ENCODE data around the gene CRTAC1.

The CRTAC1 gene

GRCh38 chr10:97895084-97895483 is 135.3 kb downstream of the CRTAC1 start:
- TF ChIP-seq, protein P1, sequence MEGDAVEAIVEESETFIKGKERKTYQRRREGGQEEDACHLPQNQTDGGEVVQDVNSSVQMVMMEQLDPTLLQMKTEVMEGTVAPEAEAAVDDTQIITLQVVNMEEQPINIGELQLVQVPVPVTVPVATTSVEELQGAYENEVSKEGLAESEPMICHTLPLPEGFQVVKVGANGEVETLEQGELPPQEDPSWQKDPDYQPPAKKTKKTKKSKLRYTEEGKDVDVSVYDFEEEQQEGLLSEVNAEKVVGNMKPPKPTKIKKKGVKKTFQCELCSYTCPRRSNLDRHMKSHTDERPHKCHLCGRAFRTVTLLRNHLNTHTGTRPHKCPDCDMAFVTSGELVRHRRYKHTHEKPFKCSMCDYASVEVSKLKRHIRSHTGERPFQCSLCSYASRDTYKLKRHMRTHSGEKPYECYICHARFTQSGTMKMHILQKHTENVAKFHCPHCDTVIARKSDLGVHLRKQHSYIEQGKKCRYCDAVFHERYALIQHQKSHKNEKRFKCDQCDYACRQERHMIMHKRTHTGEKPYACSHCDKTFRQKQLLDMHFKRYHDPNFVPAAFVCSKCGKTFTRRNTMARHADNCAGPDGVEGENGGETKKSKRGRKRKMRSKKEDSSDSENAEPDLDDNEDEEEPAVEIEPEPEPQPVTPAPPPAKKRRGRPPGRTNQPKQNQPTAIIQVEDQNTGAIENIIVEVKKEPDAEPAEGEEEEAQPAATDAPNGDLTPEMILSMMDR (IDR thresholded peaks at IDR 0.05) = no peak

GRCh38 chr10:97894092-97894491 is 136.3 kb downstream of the CRTAC1 start:
- TF ChIP-seq, protein P1 (IDR thresholded peaks at IDR 0.05) = no peak

GRCh38 chr10:97892939-97893338 is 137.5 kb downstream of the CRTAC1 start:
- TF ChIP-seq, protein P1 (IDR thresholded peaks at IDR 0.05) = no peak

GRCh38 chr10:97892506-97892905 is 137.9 kb downstream of the CRTAC1 start:
- TF ChIP-seq, protein P1 (IDR thresholded peaks at IDR 0.05) = no peak

DNA sequence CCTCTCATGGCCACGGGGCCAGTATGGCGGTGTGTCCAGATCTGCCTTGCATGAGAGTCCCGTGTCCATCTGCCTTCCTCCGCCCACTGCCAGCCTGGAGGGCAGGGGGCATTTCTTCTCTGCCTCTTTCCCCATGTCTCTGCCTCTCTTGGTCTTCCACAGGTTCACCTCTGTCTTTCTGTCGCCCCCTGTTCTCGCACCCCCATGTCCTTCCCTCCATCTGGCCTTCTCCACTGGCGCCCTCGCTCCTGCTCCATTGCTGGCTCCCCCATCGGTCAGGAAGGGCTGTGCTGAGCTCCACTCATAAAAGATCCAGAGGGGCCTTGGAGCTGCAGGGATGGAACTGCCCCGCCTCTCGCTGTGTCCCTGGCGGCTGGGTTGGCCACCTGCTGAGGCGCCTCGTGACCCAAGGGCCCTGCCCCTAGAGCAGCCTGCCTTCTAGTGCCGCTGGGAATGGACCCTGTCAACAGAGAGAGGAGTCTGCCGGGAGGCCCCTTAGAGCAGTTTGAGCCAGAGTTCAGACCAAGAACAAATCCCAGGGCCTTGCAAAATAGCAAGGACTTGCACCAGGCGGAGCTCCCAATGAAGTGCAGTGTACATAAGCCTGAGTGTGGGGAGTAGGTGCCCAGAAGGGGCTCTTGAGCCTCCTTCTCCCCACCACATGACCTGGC is 138.8 kb downstream of the CRTAC1 start:
- TF ChIP-seq, protein P1 (IDR thresholded peaks at IDR 0.05) = no peak

DNA sequence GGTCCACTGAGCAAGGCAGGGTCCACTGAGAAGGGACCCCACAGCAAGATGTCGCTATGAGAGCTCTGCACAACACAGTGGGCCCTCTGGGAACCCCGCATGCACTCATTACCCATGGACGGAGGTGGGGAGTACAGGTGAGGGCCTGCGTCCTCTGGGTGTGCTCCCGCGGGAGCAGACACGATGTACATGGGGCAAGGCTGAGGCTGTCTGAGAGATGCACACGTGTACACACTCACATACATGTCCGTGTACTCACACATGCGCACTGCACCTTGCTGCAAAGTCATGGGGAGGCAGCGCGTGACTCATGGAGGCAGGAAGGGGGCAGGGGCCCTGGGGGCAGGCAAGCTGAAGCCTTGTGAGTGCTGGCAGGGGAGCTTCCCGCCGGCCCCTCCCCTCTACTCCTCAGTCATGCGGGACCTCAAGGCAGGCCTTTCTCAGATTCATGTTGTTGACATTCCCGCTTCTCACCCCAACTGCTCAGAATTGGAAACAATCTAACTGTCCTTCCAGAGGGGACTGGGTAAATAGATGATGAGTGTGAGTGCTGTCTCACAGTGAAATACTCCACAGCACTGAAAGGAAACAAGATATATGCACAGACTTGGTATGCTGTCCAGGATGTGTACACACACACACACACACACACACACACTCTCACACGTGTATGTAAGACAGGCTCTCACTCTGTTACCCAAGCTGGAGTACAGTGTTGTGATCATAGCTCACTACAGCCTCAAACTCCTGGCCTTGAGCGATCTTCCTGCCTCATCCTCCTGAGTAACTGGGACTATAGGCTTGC is 140.8 kb downstream of the CRTAC1 start:
- TF ChIP-seq, protein P1 (IDR thresholded peaks at IDR 0.05) = no peak

DNA sequence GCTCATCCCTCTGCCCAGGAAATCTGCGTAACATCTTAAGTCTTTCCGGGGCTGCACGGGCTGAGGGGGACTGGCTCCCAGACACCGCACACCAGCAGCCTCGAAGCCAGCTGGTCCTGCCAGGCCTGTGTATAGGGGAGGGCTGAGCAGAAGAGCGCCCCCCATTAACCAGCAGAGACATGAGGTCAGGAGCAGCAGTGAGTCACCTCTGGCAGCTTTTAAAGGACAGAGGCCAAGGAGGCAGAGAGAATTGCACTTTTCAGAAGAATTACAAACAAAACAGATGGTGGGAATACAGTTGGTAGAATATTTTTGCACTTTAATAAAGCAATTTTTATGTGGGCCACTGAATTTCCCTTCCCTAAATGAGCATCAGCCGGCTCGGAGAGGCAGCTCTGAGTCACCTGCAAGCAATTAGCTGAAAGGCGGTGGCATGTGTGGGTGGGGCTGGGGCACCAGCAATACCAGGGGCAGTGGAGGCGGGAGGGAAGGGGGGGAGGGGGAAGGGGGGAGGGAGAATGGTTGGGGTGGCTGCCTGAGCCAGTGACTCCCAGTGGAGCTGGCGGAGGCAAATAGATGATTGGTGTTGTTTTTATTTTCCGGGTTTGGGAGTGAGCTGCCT is 141.7 kb downstream of the CRTAC1 start:
- TF ChIP-seq, protein P1 (IDR thresholded peaks at IDR 0.05) = no peak

Measured in LNCAP (cell line).